HepG2 (cell line): ENCODE measurements around the gene SETD1B. TPM values are rescaled to one million over a fixed set of nuclear protein-coding genes. Genes with fewer than 3 reads are reported as not detected.

ENCODE experiments used
- ARID3A ChIP-seq: IDR thresholded peaks from 2 replicates; pipeline ENCODE4 v1.6.1; 2012; ENCODE audit warnings: low read depth, low read length, improper control_type of control experiment
- ATF7-NPFF ChIP-seq: sonication (generic); formaldehyde crosslinking; IDR thresholded peaks from 2 replicates; pipeline ENCODE4 v1.8.1; 2023; ENCODE audit warnings: mild to moderate bottlenecking, low read depth, missing genetic modification reagents, moderate library complexity
- E2F2 ChIP-seq: sonication (generic); formaldehyde crosslinking; IDR thresholded peaks from 2 replicates; pipeline ENCODE4 v1.4.0; 2020; ENCODE audit warnings: missing genetic modification reagents, borderline replicate concordance
- IRF1 ChIP-seq: sonication (generic); formaldehyde crosslinking; IDR thresholded peaks from 2 replicates; pipeline ENCODE4 v1.4.0; 2020; ENCODE audit warnings: low read depth, mild to moderate bottlenecking, missing genetic modification reagents
- JARID2 ChIP-seq: sonication (generic); formaldehyde crosslinking; IDR thresholded peaks from 2 replicates; pipeline ENCODE4 v1.8.1; 2023; ENCODE audit warnings: missing genetic modification reagents, inconsistent platforms; ENCODE audit not compliant: insufficient replicate concordance
- MLLT10 ChIP-seq: sonication (generic); formaldehyde crosslinking; IDR thresholded peaks from 2 replicates; pipeline ENCODE4 v1.4.0; 2020; ENCODE audit warnings: missing genetic modification reagents
- MTERF4 ChIP-seq: sonication (generic); formaldehyde crosslinking; IDR thresholded peaks from 2 replicates; pipeline ENCODE4 v1.8.0; 2023; ENCODE audit warnings: mild to moderate bottlenecking, missing genetic modification reagents
- NR1H2 ChIP-seq: sonication (generic); formaldehyde crosslinking; IDR thresholded peaks from 2 replicates; pipeline ENCODE4 v1.8.1; 2022; ENCODE audit warnings: low read depth, missing genetic modification reagents, borderline replicate concordance
- RFX3 ChIP-seq: IDR thresholded peaks from 2 replicates; pipeline ENCODE4 v1.6.1; 2016; ENCODE audit warnings: missing biosample characterization, missing genetic modification reagents
- RFX5 ChIP-seq: IDR thresholded peaks from 2 replicates; pipeline ENCODE4 v1.6.1; 2011; ENCODE audit warnings: low read depth, low read length, improper control_type of control experiment
- SNAPC2 ChIP-seq: sonication (generic); formaldehyde crosslinking; IDR thresholded peaks from 2 replicates; pipeline ENCODE4 v1.8.1; 2022; ENCODE audit warnings: mild to moderate bottlenecking, missing genetic modification reagents
- SNRNP70 ChIP-seq: fragments of 200-400 bp; formaldehyde crosslinking; IDR thresholded peaks from 2 replicates; pipeline ENCODE4 v1.6.1; 2017; ENCODE audit warnings: mild to moderate bottlenecking, low read depth, low read length, moderate library complexity
- SSRP1 ChIP-seq: IDR thresholded peaks from 2 replicates; pipeline ENCODE4 v1.6.1; 2016; ENCODE audit warnings: control low read depth
- ZBED4 ChIP-seq: sonication (generic); formaldehyde crosslinking; IDR thresholded peaks from 2 replicates; pipeline ENCODE4 v1.4.0; 2020; ENCODE audit warnings: missing genetic modification reagents, borderline replicate concordance
- ZNF614 ChIP-seq: IDR thresholded peaks from 2 replicates; pipeline ENCODE4 v1.6.1; 2018; ENCODE audit warnings: missing biosample characterization, missing genetic modification reagents, inconsistent platforms, borderline replicate concordance
- ZNF687 ChIP-seq: sonication (generic); formaldehyde crosslinking; IDR thresholded peaks from 2 replicates; pipeline ENCODE4 v1.5.1; 2020; ENCODE audit warnings: mild to moderate bottlenecking, missing genetic modification reagents, moderate library complexity
- ZNF792 ChIP-seq: IDR thresholded peaks from 2 replicates; pipeline ENCODE4 v1.6.1; 2016
- polyA plus RNA-seq, 8 experiments: library from polyadenylated mRNA; depleted of rRNA in 3 of 8; stranded (reverse) in 7 of 8; unstranded in 1 of 8; fragments of >200 nt; fragmentation: Illumina TruSeq in 4 of 8; extraction: Trizol in 4 of 8; gene quantifications; 2 replicates each; pipeline versions ENCODE4 v1.2.1 to v1.2.3, GENCODE V29; 2011 to 2016; ENCODE audit warnings: low read depth in 4 of 8, missing spikeins in 1 of 8, mixed read lengths in 1 of 8; ENCODE audit not compliant: insufficient read depth in 1 of 8
- total RNA-seq, 5 experiments: library from RNA; depleted of rRNA; stranded (reverse); fragments of >200 nt; fragmentation: Illumina TruSeq; extraction: Trizol; gene quantifications; 2 replicates each; pipeline ENCODE4 v1.2.3, GENCODE V29; 2016; ENCODE audit warnings: low read depth in 1 of 5

SETD1B gene
- total and polyA plus RNA-seq, 2 of the 13 experiments (the other 11 are each of a cell fraction or from before 2014, with no cell fraction given), result 1.1 to 1.4 TPM

- no peak for TF ChIP-seq SNAPC2 (CRISPR knock-in tag)
- TF ChIP-seq ZBED4, result no peak
- TF ChIP-seq SNRNP70, result no peak
- TF ChIP-seq NR1H2, result no peak
- TF ChIP-seq E2F2 (CRISPR knock-in tag), result no peak
- no peak for TF ChIP-seq ZNF792 (CRISPR knock-in tag)
- no peak for TF ChIP-seq JARID2 (CRISPR knock-in tag)
- no peak for TF ChIP-seq SSRP1 (CRISPR knock-in tag)
- no peak for TF ChIP-seq IRF1 (CRISPR knock-in tag)
- no peak for TF ChIP-seq MTERF4 (CRISPR knock-in tag)
- peak; percentile 43; the same call in 1 of the 2 replicates for TF ChIP-seq RFX3 (CRISPR knock-in tag)
- TF ChIP-seq RFX5, result no peak
- TF ChIP-seq ZNF614 (CRISPR knock-in tag), result no peak
- no peak for TF ChIP-seq ARID3A
- peak; percentile 59 for TF ChIP-seq ZNF687
- no peak for TF ChIP-seq ATF7-NPFF (CRISPR knock-in tag)
- no peak for TF ChIP-seq MLLT10
Measured at GRCh38 chr12:121806009-121806545, 2.3 kb downstream of the SETD1B start (continued).
